HCT116 (cell line): Measurements from ENCODE around the gene SLC25A21. TPM values are rescaled to one million over a fixed set of nuclear protein-coding genes. Genes with fewer than 3 reads are reported as not detected.

Experiments
- ATAC-seq: fragments of 200-7000 bp; cut with Tn5 transposase; 2 replicates; pipeline ENCODE4 v1.9.1; 2020; ENCODE audit warnings: mild to moderate bottlenecking, moderate library complexity
- BruUV-seq: library from RNA; stranded (reverse); fragments of 400-500 nt; replicated peaks from 2 replicates; lab custom pipeline; 2021; lab: Mats Ljungman, UMichigan
- CTCF ChIA-PET: fragments of 300-600 bp; sonication (Branson Sonifier 250); formaldehyde crosslinking; loops from one replicate; lab custom pipeline; 2021; ENCODE audit warnings: antibody characterized with exemption; lab: Charles Lee
- POLR2A ChIA-PET: fragments of 300-600, 350-600 bp; sonication (Branson Sonifier 250); formaldehyde crosslinking; loops from one replicate; lab custom pipeline; 2021; ENCODE audit warnings: antibody characterized with exemption; lab: Charles Lee
- RAD21 ChIA-PET, 2 experiments: fragments of 300-600 bp; sonication (Branson Sonifier 250); formaldehyde crosslinking; loops; one replicate each; lab custom pipeline; 2023; ENCODE audit warnings: low total read pairs in 2 of 2; ENCODE audit not compliant: uncharacterized antibody in 2 of 2, unreplicated experiment in 2 of 2, low non-redundant PET in 1 of 2; lab: Charles Lee
- DNase-seq: peaks from one replicate; pipeline ENCODE4 v3.0.0-alpha.2; 2010; ENCODE audit warnings: low read depth, low spot score
- H2AFZ ChIP-seq: fragments of 200-600 bp; shearing (Covaris generic), sonication (generic); 2 replicates; pipeline ENCODE4 v1.6.1; 2017; ENCODE audit warnings: low read depth, mixed run types, mixed read lengths, antibody characterized with exemption, low read length; ENCODE audit not compliant: poor library complexity, severe bottlenecking
- H3K27ac ChIP-seq: 2 replicates; pipeline ENCODE4 v1.5.1; 2012; ENCODE audit warnings: low read depth, low read length
- H3K27me3 ChIP-seq: fragments of 200-600 bp; sonication (generic); 2 replicates; pipeline ENCODE4 v1.6.1; 2016; ENCODE audit warnings: mixed run types, low read length, mixed read lengths; ENCODE audit not compliant: insufficient read depth
- H3K36me3 ChIP-seq, 2 experiments: fragments of 200-500 bp in 1 of 2; fragments of 200-600 bp in 1 of 2; sonication (Bioruptor generic) in 1 of 2; sonication (generic) in 1 of 2; 2 replicates each; pipeline versions ENCODE4 v1.5.1 to v1.6.1; 2014 to 2016; ENCODE audit warnings: low read length in 2 of 2, inconsistent platforms in 1 of 2, mixed read lengths in 1 of 2, mixed run types in 1 of 2; ENCODE audit not compliant: insufficient read depth in 2 of 2, control insufficient read depth in 1 of 2
- H3K4me1 ChIP-seq, 2 experiments: fragments of 200-600 bp in 1 of 2; sonication (generic) in 1 of 2; 2 replicates each; pipeline versions ENCODE4 v1.5.1 to v1.6.1; 2012 to 2017; ENCODE audit warnings: low read length in 2 of 2, inconsistent platforms in 1 of 2, mild to moderate bottlenecking in 1 of 2, mixed read lengths in 1 of 2, mixed run types in 1 of 2, moderate library complexity in 1 of 2; ENCODE audit not compliant: insufficient read depth in 2 of 2, control insufficient read depth in 1 of 2
- H3K4me2 ChIP-seq: fragments of 200-600 bp; sonication (generic); 2 replicates; pipeline ENCODE4 v1.6.1; 2017; ENCODE audit warnings: mixed run types, low read length, mixed read lengths
- H3K4me3 ChIP-seq, 2 experiments: fragments of 200-600 bp in 1 of 2; sonication (generic) in 1 of 2; replicated peaks in 1 of 2; 2 replicates each; pipeline ENCODE4 v1.5.1; 2011 to 2016; ENCODE audit warnings: low read length in 2 of 2, control low read depth in 1 of 2, low read depth in 1 of 2, mild to moderate bottlenecking in 1 of 2, mixed read lengths in 1 of 2, mixed run types in 1 of 2
- H3K79me2 ChIP-seq: fragments of 200-600 bp; sonication (generic); 2 replicates; pipeline ENCODE4 v1.6.1; 2017; ENCODE audit warnings: mild to moderate bottlenecking, mixed run types, low read length, moderate library complexity, mixed read lengths; ENCODE audit not compliant: insufficient read depth
- H3K9ac ChIP-seq: fragments of 200-600 bp; sonication (generic); 2 replicates; pipeline ENCODE4 v1.6.1; 2016; ENCODE audit warnings: low read length, mixed read lengths
- H3K9me2 ChIP-seq: fragments of 200-600 bp; sonication (generic), shearing (Covaris generic); 2 replicates; pipeline ENCODE4 v1.6.1; 2017; ENCODE audit warnings: mixed run types, mild to moderate bottlenecking, moderate library complexity; ENCODE audit not compliant: insufficient read depth
- H3K9me3 ChIP-seq, 2 experiments: fragments of 200-500 bp in 1 of 2; fragments of 200-600 bp in 1 of 2; sonication (Bioruptor generic) in 1 of 2; sonication (generic) in 1 of 2; 2 replicates each; pipeline ENCODE4 v1.6.1; 2014 to 2017; ENCODE audit warnings: low read length in 2 of 2, mixed read lengths in 2 of 2, inconsistent platforms in 1 of 2, low read depth in 1 of 2, mild to moderate bottlenecking in 1 of 2, mixed run types in 1 of 2, moderate library complexity in 1 of 2; ENCODE audit not compliant: control insufficient read depth in 1 of 2, insufficient read depth in 1 of 2
- H4K20me1 ChIP-seq: fragments of 200-600 bp; sonication (generic), shearing (Covaris generic); 2 replicates; pipeline ENCODE4 v1.6.1; 2017; ENCODE audit warnings: mixed run types, mild to moderate bottlenecking, moderate library complexity; ENCODE audit not compliant: insufficient read depth
- CEBPB ChIP-seq: IDR thresholded peaks from 2 replicates; pipeline ENCODE4 v1.6.1; 2012; ENCODE audit warnings: low read depth
- CTCF ChIP-seq, 3 experiments: fragments of 200-600 bp in 1 of 3; sonication (generic) in 1 of 3; IDR thresholded peaks in 2 of 3; conservative IDR thresholded peaks in 1 of 3; 2 replicates each; pipeline ENCODE4 v1.5.1; 2012 to 2017; ENCODE audit warnings: low read depth in 2 of 3, low read length in 2 of 3, antibody characterized with exemption in 1 of 3, borderline replicate concordance in 1 of 3, control low read depth in 1 of 3, mild to moderate bottlenecking in 1 of 3, mixed read lengths in 1 of 3, mixed run types in 1 of 3, moderate library complexity in 1 of 3; ENCODE audit not compliant: insufficient read depth in 1 of 3
- EGR1 ChIP-seq: IDR thresholded peaks from 2 replicates; pipeline ENCODE4 v1.6.1; 2012; ENCODE audit warnings: low read depth
- ELF1 ChIP-seq: IDR thresholded peaks from 2 replicates; pipeline ENCODE4 v1.6.1; 2012; ENCODE audit warnings: low read depth, borderline replicate concordance
- MAX ChIP-seq: IDR thresholded peaks from 2 replicates; pipeline ENCODE4 v1.6.1; 2012
- POLR2AphosphoS5 ChIP-seq: IDR thresholded peaks from 2 replicates; pipeline ENCODE4 v1.6.1; 2011; ENCODE audit warnings: mild to moderate bottlenecking, low read depth, low read length, moderate library complexity
- RAD21 ChIP-seq: IDR thresholded peaks from 2 replicates; pipeline ENCODE4 v1.6.1; 2012; ENCODE audit warnings: low read depth, mild to moderate bottlenecking
- SIN3A ChIP-seq: IDR thresholded peaks from 2 replicates; pipeline ENCODE4 v1.6.1; 2012; ENCODE audit warnings: low read depth
- SP1 ChIP-seq: IDR thresholded peaks from 2 replicates; pipeline ENCODE4 v1.6.1; 2012; ENCODE audit warnings: low read depth
- SRF ChIP-seq: IDR thresholded peaks from 2 replicates; pipeline ENCODE4 v1.6.1; 2012; ENCODE audit warnings: low read depth
- TCF7L2 ChIP-seq: IDR thresholded peaks from 2 replicates; pipeline ENCODE4 v1.7.0; 2011; ENCODE audit warnings: borderline replicate concordance, inconsistent platforms; ENCODE audit not compliant: insufficient read depth, insufficient read length; ENCODE audit errors: extremely low read depth
- ZBTB33 ChIP-seq: IDR thresholded peaks from 2 replicates; pipeline ENCODE4 v1.6.1; 2011; ENCODE audit warnings: mild to moderate bottlenecking, low read length, moderate library complexity; ENCODE audit not compliant: insufficient replicate concordance; ENCODE audit errors: extremely low read depth
- ZNF274 ChIP-seq: fragments of 200-500 bp; sonication (Bioruptor generic); IDR thresholded peaks from 2 replicates; pipeline ENCODE4 v1.6.1; 2014; ENCODE audit warnings: mild to moderate bottlenecking, low read depth, low read length, inconsistent platforms
- intact Hi-C: fragments of 100-400 bp; cut with micrococcal nuclease; formaldehyde crosslinking; loops from 2 replicates; pipeline ENCODE4 v1.10.0; 2022
- total RNA-seq: library from RNA; stranded (reverse); gene quantifications from one replicate; pipeline ENCODE4 v1.2.1, GENCODE V29; 2021; ENCODE audit not compliant: unreplicated experiment

The SLC25A21 gene
- total RNA-seq, 1 experiment from 2014 or later = 3.5 TPM

GRCh38 chr14:36750244-36750643, 422.2 kb downstream of the SLC25A21 start:
- no peak overlapping the region for H3K4me3 ChIP-seq
- H2AFZ ChIP-seq = no peak overlapping the region
- BruUV-seq = no TSS peak
- TF ChIP-seq TCF7L2 = no peak
- H4K20me1 ChIP-seq = no peaks in the 10 kb centered on the region
- RAD21 ChIA-PET = no interaction called here
- H3K4me2 ChIP-seq = no peak overlapping the region
- ATAC-seq (no peak), DNase-seq (no peak)
- H3K27me3 ChIP-seq = no peaks in the 10 kb centered on the region
- H3K4me1 ChIP-seq = no peaks in the 10 kb centered on the region
- H3K9me3 ChIP-seq = no peaks in the 10 kb centered on the region
- H3K36me3 ChIP-seq = no peaks in the 10 kb centered on the region
- no peak overlapping the region for H3K27ac ChIP-seq
- POLR2A ChIA-PET = no interaction called here
- H3K9me2 ChIP-seq = no peaks in the 10 kb centered on the region
- no peaks in the 10 kb centered on the region for H3K79me2 ChIP-seq
- intact Hi-C loops = no loop called here
- H3K9ac ChIP-seq = no peak overlapping the region
- CTCF ChIA-PET = no interaction called here

- no peak for ATAC-seq
- RAD21 ChIA-PET = no interaction called here
- no TSS peak for BruUV-seq
- H3K9ac ChIP-seq = no peak overlapping the region
- no peaks in the 10 kb centered on the region for H3K9me2 ChIP-seq
- no peak overlapping the region for H2AFZ ChIP-seq
- intact Hi-C loops = no loop called here
- CTCF ChIA-PET = interaction anchor here (1.3 to 2.0 kb wide), 7 partner anchors 10 to 195 kb away, joined by 3 to 13 read pairs (median 5); no protein-coding TSS in a partner anchor
- no peaks in the 10 kb centered on the region for H3K79me2 ChIP-seq
- no peaks in the 10 kb centered on the region for H4K20me1 ChIP-seq
- H3K36me3 ChIP-seq = no peaks in the 10 kb centered on the region
- H3K4me3 ChIP-seq = no peak overlapping the region
- no peaks in the 10 kb centered on the region for H3K27me3 ChIP-seq
- H3K4me1 ChIP-seq = no peaks in the 10 kb centered on the region
- DNase-seq = no peak
- no peaks in the 10 kb centered on the region for H3K9me3 ChIP-seq
- no peak overlapping the region for H3K4me2 ChIP-seq
- TF ChIP-seq SP1 = no peak
- no peak for TF ChIP-seq RAD21
- no peak for TF ChIP-seq CTCF (IDR thresholded peaks at IDR 0.05 in 2 of 3, conservative IDR thresholded peaks at IDR 0.05 in 1 of 3; ENCODE audit: borderline replicate concordance in 1 of 3, insufficient read depth in 1 of 3, low read depth in 2 of 3, low read length in 2 of 3)
- TF ChIP-seq ZBTB33 = no peak
- TF ChIP-seq ELF1 = no peak
- TF ChIP-seq ZNF274 = no peak
- no peak for TF ChIP-seq MAX
- TF ChIP-seq CEBPB = no peak
- no peak for TF ChIP-seq POLR2AphosphoS5
- no peak for TF ChIP-seq EGR1
- no peak for TF ChIP-seq SIN3A
- TF ChIP-seq SRF = no peak
- TF ChIP-seq TCF7L2 = no peak
- H3K27ac ChIP-seq = no peak overlapping the region
- POLR2A ChIA-PET = no interaction called here
Observed at GRCh38 chr14:36748610-36749213, 423.7 kb downstream of the SLC25A21 start.
